Heart left ventricle (tissue), 16 donors: ENCODE data around the gene PTGDR2. TPM values are rescaled to one million over a fixed set of nuclear protein-coding genes. Genes with fewer than 3 reads are reported as not detected.
A peak's percentile ranks its signal among the peaks of the same experiment; 100 is the strongest.

ENCODE experiments used
- ATAC-seq, 4 donors: fragments of 200-7000 bp; cut with Tn5 transposase; one replicate each; pipeline ENCODE4 v1.9.1; 2020 to 2022; ENCODE audit warnings: moderate library complexity in 4 of 4, mild to moderate bottlenecking in 3 of 4, moderate number of reproducible peaks in 1 of 4
- DNase-seq, 5 donors: peaks; one replicate each; pipeline ENCODE4 v3.0.0-alpha.2; 2020
- H3K27ac ChIP-seq, 12 donors: fragments of 200-600 bp; sonication (generic) in 4 of 12; one replicate each; pipeline versions ENCODE4 v1.5.0 to v1.8.0; 2016 to 2022; ENCODE audit warnings: mild to moderate bottlenecking in 2 of 12
- H3K27me3 ChIP-seq, 9 donors: fragments of 200-600 bp; sonication (generic) in 2 of 9; one replicate each; pipeline versions ENCODE4 v1.5.1 to v1.8.0; 2016 to 2022; ENCODE audit warnings: mild to moderate bottlenecking in 3 of 9
- H3K36me3 ChIP-seq, 9 donors: fragments of 200-600 bp; sonication (generic) in 2 of 9; one replicate each; pipeline versions ENCODE4 v1.5.0 to v1.8.0; 2018 to 2022; ENCODE audit warnings: mild to moderate bottlenecking in 2 of 9
- H3K4me1 ChIP-seq, 12 donors: fragments of 200-600 bp; sonication (generic) in 4 of 12; one replicate each; pipeline versions ENCODE4 v1.5.0 to v1.8.0; 2016 to 2022; ENCODE audit warnings: mild to moderate bottlenecking in 3 of 12
- H3K4me3 ChIP-seq, 12 donors: fragments of 200-600 bp; sonication (generic) in 4 of 12; one replicate each; pipeline versions ENCODE4 v1.5.0 to v1.8.0; 2017 to 2022; ENCODE audit warnings: mild to moderate bottlenecking in 9 of 12, moderate library complexity in 4 of 12
- H3K9me3 ChIP-seq, 12 donors: fragments of 200-600 bp; sonication (generic) in 4 of 12; one replicate each; pipeline versions ENCODE4 v1.5.0 to v1.8.0; 2016 to 2022; ENCODE audit warnings: mild to moderate bottlenecking in 1 of 12
- POLR2A ChIP-seq, 2 donors: fragments of 450-650 bp; IDR thresholded peaks; one replicate each; pipeline ENCODE4 v1.6.1; 2017; ENCODE audit warnings: antibody characterized with exemption in 2 of 2, mild to moderate bottlenecking in 2 of 2, moderate library complexity in 2 of 2
- WGBS, 4 donors: extraction: QIAGEN DNeasy Blood & Tissue Kit in 2 of 4; methylation state at CpG; one replicate each; pipeline versions ENCODE4 v1.1.5 to v1.1.7; 2013 to 2018; 5-methylcytosine and 5-hydroxymethylcytosine counted together
- intact Hi-C, 10 donors: fragments of 100-400 bp; cut with DNase I; formaldehyde crosslinking; loops; one replicate each; pipeline versions ENCODE4 v1.11.1 to v1.14.2; 2022
- polyA plus RNA-seq, 2 donors: library from polyadenylated mRNA; stranded (reverse); fragments of 200-250 nt; gene quantifications; one replicate each; pipeline ENCODE4 v1.2.3, GENCODE V29; 2013
- total RNA-seq, 9 donors: library from RNA; depleted of rRNA in 2 of 9; stranded (reverse); fragments of >200 nt in 2 of 9; fragmentation: NEBNext Ultra II Directional in 3 of 9; extraction: Animal tissue kit (Norgen Biotek cat#: 25700) in 3 of 9; gene quantifications; one replicate each; pipeline versions ENCODE4 v1.1.0 to v1.2.4, GENCODE V29; 2016 to 2023
- TF ChIP-seq, protein P1 (sequence below), 12 donors: fragments of 200-600 bp; sonication (generic) in 4 of 12; IDR thresholded peaks; one replicate each; pipeline versions ENCODE4 v1.5.0 to v1.8.0; 2018 to 2022; ENCODE audit warnings: antibody characterized with exemption in 12 of 12, mild to moderate bottlenecking in 5 of 12
- donor health status: ischemic (EF 13 %, LVEDD 7.1; RV severe dilation, severe dysfunction).
- donor health status: healthy with polysubstance abuse.
- donor health status: DM: no; HTN: yes; CAD: no.
- donor health status: DM: no; HTN: no; CAD: no.
- donor health status: ischemic (EF 25% LVEDD 6.9; RV normal size, moderate dysfunction).
- donor health status: ischemic (EF 25% LVEDD 5.7; RV mildly dilated, moderate dysfunction).
- donor health status: healthy.
- donor health status: DM: yes; HTN: yes; CAD: no.
- donor health status: ischemic (EF 35%, LVEDD 5.7; RV mildly dilated, moderate dysfunction).
- donor health status: nonischemic (EF 11% LVEDD 7.7; RV severe dilation, severe dysfunction).
- donor health status: DM: yes; HTN: yes; CAD: no.
- donor health status: PGD.
- donor health status: ischemic (EF 29% LVEDD 5.4; RV normal size, mild dysfunction).
- donor health status: nonischemic (EF 23%, LVEDD 6.1; RV moderate dilation, normal function).

The PTGDR2 gene
- total and polyA plus RNA-seq, 11 donors = 0.61 to 7.9 (median 1.4) TPM

DNA sequence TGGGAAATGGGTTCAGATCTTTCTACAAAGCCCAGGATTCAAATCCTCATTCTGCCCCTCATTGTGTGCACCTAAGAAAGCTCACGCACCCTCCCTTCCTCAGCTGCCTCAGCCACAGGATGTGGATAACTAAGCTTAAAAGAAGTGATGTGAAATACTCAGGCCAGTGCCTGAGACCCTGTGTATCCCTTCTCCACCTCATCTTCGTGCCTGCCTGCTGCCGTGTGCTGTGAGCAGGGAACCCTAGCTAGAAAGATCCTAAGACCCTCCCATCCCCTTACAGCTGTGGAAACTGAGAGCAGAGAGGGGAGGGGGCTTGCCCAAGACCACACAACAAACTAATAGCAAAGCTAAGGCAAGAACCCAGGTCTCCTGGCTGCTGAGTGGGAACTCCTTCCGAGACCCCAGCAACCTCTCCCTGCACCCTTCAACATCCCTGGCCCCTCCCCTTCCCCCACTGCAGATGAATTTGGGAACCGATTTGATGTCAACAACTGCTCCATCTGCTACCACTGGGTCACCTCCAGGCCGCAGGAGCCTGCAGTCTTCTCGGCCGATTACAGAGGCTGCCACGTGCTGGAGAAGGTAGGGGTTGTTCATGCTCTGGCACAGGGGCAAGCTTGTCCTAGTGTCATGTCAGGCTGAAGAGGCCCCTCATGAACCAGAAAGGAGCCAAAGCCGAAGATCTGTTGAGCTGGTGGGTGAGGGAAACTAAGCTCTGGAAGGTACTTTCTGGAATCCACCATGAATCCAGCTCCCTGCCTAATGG lies 13.1 kb upstream of the PTGDR2 start:
- Histone ChIP-seq H3K36me3 (no peaks in the 10 kb centered on the region), H3K4me1 (peaks cover 5 to 49% (median 28%) of the 10 kb centered on the region in 12 donors), H3K4me3 (no peak overlapping the region), H3K27ac (no peak overlapping the region), H3K27me3 (no peaks in the 10 kb centered on the region), H3K9me3 (no peaks in the 10 kb centered on the region)
- ATAC-seq (no peak), DNase-seq (peak in 1 of 5 donors; percentile 17)
- TF ChIP-seq, protein P1, sequence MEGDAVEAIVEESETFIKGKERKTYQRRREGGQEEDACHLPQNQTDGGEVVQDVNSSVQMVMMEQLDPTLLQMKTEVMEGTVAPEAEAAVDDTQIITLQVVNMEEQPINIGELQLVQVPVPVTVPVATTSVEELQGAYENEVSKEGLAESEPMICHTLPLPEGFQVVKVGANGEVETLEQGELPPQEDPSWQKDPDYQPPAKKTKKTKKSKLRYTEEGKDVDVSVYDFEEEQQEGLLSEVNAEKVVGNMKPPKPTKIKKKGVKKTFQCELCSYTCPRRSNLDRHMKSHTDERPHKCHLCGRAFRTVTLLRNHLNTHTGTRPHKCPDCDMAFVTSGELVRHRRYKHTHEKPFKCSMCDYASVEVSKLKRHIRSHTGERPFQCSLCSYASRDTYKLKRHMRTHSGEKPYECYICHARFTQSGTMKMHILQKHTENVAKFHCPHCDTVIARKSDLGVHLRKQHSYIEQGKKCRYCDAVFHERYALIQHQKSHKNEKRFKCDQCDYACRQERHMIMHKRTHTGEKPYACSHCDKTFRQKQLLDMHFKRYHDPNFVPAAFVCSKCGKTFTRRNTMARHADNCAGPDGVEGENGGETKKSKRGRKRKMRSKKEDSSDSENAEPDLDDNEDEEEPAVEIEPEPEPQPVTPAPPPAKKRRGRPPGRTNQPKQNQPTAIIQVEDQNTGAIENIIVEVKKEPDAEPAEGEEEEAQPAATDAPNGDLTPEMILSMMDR (IDR thresholded peaks at IDR 0.05) = no peak
- TF ChIP-seq POLR2A (IDR thresholded peaks at IDR 0.05) = no peak
- intact Hi-C loops = no loop called here
- 73 to 85% (median 81%) methylated on average over 10 of the region's 10 CpGs for WGBS, 4 donors

- TF ChIP-seq POLR2A (IDR thresholded peaks at IDR 0.05) = no peak
- TF ChIP-seq, protein P1 (IDR thresholded peaks at IDR 0.05) = no peak
- intact Hi-C loops = no loop called here
Measured at GRCh38 chr11:60867871-60868681, 12.3 kb upstream of the PTGDR2 start.

DNA sequence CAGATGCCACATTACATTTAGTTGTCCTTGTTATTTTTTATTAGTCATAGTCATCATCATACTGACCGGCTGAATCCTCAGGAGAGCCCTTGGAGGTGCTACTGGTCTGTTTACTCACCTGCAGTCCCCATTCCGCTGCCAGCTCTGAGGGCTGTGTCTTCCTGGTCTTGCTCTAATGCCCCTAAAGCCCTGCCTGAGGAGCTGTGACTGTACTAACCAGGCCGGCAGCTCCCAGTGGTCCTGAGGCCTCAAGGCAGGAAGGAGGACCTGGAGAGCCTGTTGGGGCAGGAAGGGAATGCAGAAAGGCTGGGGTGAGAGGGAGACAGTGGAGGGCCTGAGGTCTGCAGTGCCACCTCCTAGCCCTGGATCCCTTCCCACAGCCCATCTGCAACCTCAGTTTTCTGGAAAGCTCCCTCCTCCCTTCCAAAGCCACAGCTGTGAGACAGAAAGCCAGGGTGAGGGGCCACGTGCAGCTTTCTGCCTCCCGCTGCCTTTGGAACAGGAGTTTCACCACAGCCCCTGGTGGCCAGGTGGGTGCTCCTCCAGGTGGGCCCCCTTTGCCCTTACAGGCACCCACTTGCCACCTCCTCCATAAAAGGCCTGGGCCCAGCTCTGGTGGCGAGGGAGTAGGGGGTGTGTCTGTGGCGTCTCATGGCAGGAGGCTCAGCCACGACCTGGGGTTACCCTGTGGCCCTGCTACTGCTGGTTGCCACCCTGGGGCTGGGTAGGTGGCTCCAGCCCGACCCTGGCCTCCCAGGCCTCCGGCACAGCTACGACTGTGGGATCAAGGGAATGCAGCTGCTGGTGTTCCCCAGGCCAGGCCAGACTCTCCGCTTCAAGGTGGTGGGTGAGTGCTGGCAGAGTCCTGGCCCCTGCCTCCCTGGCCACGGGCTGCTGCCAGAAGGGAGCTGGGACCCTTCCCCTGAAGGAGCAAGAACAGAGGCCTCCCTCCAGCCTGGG lies 11.4 kb upstream of the PTGDR2 start, which contains the start of gene ZP1:
Gene ZP1, plus strand, starts transcription at position 632 of the 960 bp plus-strand sequence. Its CDS starts 20 bp downstream, at position 652.
- no peaks in the 10 kb centered on the region for H3K9me3 ChIP-seq
- no peaks in the 10 kb centered on the region for H3K36me3 ChIP-seq
- H3K4me1 ChIP-seq = peaks cover 0 to 36% (median 18%) of the 10 kb centered on the region in 12 donors
- no peak for ATAC-seq
- TF ChIP-seq POLR2A (IDR thresholded peaks at IDR 0.05) = no peak
- TF ChIP-seq, protein P1 (IDR thresholded peaks at IDR 0.05) = no peak
- H3K4me3 ChIP-seq = no peak within 1 kb of the TSS
- no peaks in the 10 kb centered on the region for H3K27me3 ChIP-seq
- intact Hi-C loops = no loop called here
- no peak within 1 kb of the TSS for H3K27ac ChIP-seq
- 67 to 78% (median 75%) methylated on average over 9 to 13 of the region's 13 CpGs for WGBS, 4 donors
- DNase-seq = peak in 3 of 5 donors; percentile 5 to 15 (median 10)

More at GRCh38 chr11:60867871-60868681, 12.3 kb upstream of the PTGDR2 start:
- H3K4me3 ChIP-seq = no peak overlapping the region
- no peaks in the 10 kb centered on the region for H3K9me3 ChIP-seq
- ATAC-seq (no peak), DNase-seq (peak in 3 of 5 donors; percentile 1 to 6 (median 3))
- H3K36me3 ChIP-seq = no peaks in the 10 kb centered on the region
- WGBS, 4 donors = 74 to 91% (median 87%) methylated on average over 10 of the region's 10 CpGs
- H3K27me3 ChIP-seq = no peaks in the 10 kb centered on the region
- peaks cover 5 to 45% (median 26%) of the 10 kb centered on the region in 12 donors for H3K4me1 ChIP-seq
- no peak overlapping the region for H3K27ac ChIP-seq
